Measurements from ENCODE around the gene FABP3.

FABP3 gene

GRCh38 chr1:31373056-31373896, at the start of gene FABP3:
FABP3 (minus strand) TSS chr1:31373076; CDS start chr1:31373014, 62 bp downstream.
- in situ Hi-C loops (cut with MboI; ENCODE audit: low pct_unique_long_range_greater_than_20kb, low sequenced_read_pairs): no loop called here
- peak; percentile 56 for DNase-seq

DNA sequence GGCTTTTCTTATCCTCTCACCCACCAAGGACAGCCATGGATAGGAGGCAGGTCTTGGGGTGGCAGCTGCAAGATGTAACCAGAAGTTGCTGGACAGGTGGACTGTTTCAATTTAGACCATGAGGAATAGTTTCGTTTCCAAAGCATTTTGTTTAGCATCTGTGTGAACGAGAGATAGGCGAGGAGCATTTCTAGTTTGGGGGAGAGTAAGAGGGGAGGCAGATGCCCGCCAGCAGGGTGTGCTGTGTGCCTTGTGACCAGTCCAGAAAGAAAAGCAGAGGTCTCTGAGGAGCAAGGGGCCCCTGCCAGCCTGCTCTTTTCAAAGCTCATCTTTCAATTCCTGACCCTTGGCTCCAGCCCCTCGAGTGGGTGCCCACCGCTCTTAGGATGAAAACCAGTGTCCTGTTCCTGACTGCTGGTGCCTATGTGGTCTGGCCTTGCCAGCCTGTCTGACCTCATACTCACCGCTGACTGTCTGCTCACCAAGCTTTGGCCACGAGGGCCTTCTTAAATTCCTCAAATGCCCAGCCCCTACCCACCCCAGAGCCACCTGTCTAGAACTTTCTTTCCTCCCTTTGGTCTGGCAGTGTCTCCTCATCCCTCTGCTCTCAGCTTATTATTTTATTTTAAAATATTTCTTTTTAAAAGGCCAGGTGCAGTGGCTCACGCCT, 48.6 kb upstream of the FABP3 start:
- in situ Hi-C loops (cut with MboI; ENCODE audit: low pct_unique_long_range_greater_than_20kb, low sequenced_read_pairs): no loop called here
- DNase-seq: peak; percentile 76

- in situ Hi-C loops (cut with MboI; ENCODE audit: low pct_unique_long_range_greater_than_20kb, low sequenced_read_pairs): no loop called here
- no peak for DNase-seq
Measured at GRCh38 chr1:31420716-31421115, 47.8 kb upstream of the FABP3 start.

- in situ Hi-C loops (cut with MboI; ENCODE audit: low pct_unique_long_range_greater_than_20kb, low sequenced_read_pairs): no loop called here
- DNase-seq: no peak
Measured at GRCh38 chr1:31418626-31419323, 45.9 kb upstream of the FABP3 start.

DNA sequence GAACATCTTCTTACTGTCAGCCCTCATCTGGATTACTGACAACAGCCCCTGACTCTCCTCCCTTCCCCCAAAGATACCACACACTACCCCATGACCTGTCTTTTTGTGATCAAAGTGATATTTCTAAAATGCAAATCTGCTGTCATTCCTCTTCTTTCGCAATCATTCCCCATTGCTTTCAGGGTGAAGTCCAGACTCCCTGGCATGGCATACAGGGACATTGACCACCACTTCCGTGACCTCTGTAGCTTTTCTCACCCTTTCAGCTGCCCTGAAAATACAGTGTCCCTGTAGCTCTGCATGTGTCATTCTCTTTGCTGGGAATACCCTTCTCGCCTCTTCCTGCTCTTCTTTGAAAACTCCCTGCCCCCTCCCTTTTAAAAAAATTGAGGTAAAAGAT, 44.3 kb upstream of the FABP3 start:
- in situ Hi-C loops (cut with MboI; ENCODE audit: low pct_unique_long_range_greater_than_20kb, low sequenced_read_pairs): no loop called here
- DNase-seq: no peak

DNA sequence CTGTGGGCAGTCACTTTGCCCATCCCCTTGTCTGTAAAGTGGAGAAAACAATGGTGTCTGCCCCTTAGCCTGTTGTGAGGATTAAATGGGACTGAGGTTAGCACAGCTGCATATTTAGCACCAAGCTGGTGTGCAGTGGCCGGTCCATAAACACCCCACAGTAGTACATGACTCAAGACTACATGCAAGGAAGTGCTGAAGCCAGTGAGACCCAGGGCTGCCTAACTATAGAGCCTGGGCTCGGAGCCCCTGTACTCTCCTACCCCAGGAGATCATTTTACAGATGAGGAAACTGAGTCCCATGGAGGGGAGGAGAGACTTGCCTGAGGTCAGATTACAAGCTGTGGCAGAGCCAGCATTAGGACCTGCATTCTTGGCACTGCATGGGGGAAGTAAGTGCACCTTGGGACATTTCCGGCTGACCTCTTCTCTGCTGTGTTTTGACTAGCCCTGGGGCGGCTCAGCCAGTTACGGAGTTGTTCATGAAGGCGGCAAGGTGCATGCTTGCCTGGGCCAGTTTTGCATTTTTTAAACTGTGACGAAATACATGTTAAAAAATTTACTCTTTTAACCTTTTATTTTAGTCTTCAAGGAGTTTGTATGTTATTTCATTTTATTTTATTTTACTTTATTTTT, 43.3 kb upstream of the FABP3 start:
- in situ Hi-C loops (cut with MboI; ENCODE audit: low pct_unique_long_range_greater_than_20kb, low sequenced_read_pairs): no loop called here
- no peak for DNase-seq

GRCh38 chr1:31415658-31416057, 42.8 kb upstream of the FABP3 start:
- DNase-seq: no peak
- in situ Hi-C loops (cut with MboI; ENCODE audit: low pct_unique_long_range_greater_than_20kb, low sequenced_read_pairs): no loop called here

DNA sequence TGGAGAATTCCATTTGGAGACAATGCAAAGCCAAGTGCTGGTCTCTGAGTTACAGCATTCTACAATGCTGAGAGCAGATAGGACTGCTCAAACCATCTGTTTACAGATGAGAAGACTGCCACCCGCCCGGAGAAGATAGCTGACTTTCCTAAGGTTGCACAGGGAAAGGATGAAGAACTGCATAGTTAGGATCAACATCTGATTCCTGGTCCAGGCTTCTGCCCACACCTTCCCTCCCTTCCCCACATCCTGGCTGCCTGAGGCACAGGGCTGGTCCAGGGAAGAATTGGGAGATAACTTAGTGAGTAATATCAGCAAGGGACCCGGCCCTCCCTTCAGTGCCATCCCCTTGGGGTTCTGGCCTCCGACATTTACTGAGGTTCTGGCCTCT, 42.1 kb upstream of the FABP3 start:
- no peak for DNase-seq

GRCh38 chr1:31413405-31414001, 40.6 kb upstream of the FABP3 start:
- in situ Hi-C loops (cut with MboI; ENCODE audit: low pct_unique_long_range_greater_than_20kb, low sequenced_read_pairs): no loop called here
- peak; percentile 47 for DNase-seq

More for the DNA sequence above, 42.1 kb upstream of the FABP3 start:
- in situ Hi-C loops (cut with MboI; ENCODE audit: low pct_unique_long_range_greater_than_20kb, low sequenced_read_pairs): no loop called here

GRCh38 chr1:31412732-31413404, 40.0 kb upstream of the FABP3 start, which contains the start of gene SERINC2:
SERINC2 (plus strand) TSS chr1:31413213; CDS start chr1:31413266, 53 bp downstream.
- in situ Hi-C loops (cut with MboI; ENCODE audit: low pct_unique_long_range_greater_than_20kb, low sequenced_read_pairs): no loop called here

DNA sequence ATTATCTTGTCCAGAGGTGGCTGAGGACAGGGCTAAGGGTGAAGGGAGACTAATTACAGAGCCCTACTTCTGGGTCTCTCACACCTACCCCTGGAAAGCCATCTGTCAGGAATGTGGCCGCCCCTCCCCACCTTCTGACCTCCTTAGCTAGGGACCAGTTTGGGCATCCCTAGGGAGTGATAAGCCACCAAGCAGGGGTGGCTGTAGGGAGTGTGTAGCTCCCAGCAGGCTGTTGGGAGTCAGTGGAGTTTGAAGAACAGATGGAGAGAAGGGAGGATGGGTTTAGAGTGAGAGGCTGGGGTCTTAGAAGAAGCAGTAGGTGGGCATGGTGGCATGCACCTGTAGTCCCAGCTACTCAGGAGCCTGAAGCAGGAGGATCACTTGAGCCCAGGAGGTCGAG, 39.3 kb upstream of the FABP3 start:
- in situ Hi-C loops (cut with MboI; ENCODE audit: low pct_unique_long_range_greater_than_20kb, low sequenced_read_pairs): no loop called here
- DNase-seq: no peak

More at GRCh38 chr1:31412732-31413404, 40.0 kb upstream of the FABP3 start, which contains the start of gene SERINC2:
- DNase-seq: no peak

DNA sequence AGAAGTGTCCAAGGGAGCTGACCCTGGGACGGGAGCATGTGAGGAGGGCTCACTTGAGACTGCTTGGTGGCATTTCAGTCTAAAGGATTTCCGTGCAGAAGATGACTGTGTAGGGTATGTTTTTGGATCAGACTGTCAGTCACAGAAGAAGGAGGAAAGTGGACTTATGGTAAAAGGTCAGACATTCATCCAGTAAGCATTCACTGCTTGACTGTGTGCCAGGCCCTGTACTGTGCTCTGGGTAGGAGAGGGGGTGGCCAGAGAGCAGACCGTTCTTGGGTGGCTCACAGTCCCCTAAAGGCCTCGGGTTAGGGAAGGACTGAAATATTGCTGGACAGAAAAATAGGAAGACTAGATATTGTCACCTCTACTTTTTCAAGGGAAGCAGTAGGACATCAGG, 38.0 kb upstream of the FABP3 start:
- in situ Hi-C loops (cut with MboI; ENCODE audit: low pct_unique_long_range_greater_than_20kb, low sequenced_read_pairs): no loop called here
- DNase-seq: no peak

- in situ Hi-C loops (cut with MboI; ENCODE audit: low pct_unique_long_range_greater_than_20kb, low sequenced_read_pairs): no loop called here
- no peak for DNase-seq
Measured at GRCh38 chr1:31409946-31410858, 37.3 kb upstream of the FABP3 start.

GRCh38 chr1:31408788-31409318, 36.0 kb upstream of the FABP3 start:
- in situ Hi-C loops (cut with MboI; ENCODE audit: low pct_unique_long_range_greater_than_20kb, low sequenced_read_pairs): no loop called here
- DNase-seq: no peak

- DNase-seq: no peak
- in situ Hi-C loops (cut with MboI; ENCODE audit: low pct_unique_long_range_greater_than_20kb, low sequenced_read_pairs): no loop called here
Measured at GRCh38 chr1:31407029-31407626, 34.3 kb upstream of the FABP3 start.

GRCh38 chr1:31405578-31406245, 32.8 kb upstream of the FABP3 start:
- no peak for DNase-seq
- in situ Hi-C loops (cut with MboI; ENCODE audit: low pct_unique_long_range_greater_than_20kb, low sequenced_read_pairs): no loop called here

Measured in KBM-7 (cell line).